H1 (cell line): Measurements from ENCODE around the gene TUBB1. TPM values are rescaled to one million over a fixed set of nuclear protein-coding genes. Genes with fewer than 3 reads are reported as not detected.

Experiments
- CTCF ChIA-PET: fragments of 300-600 bp; sonication (Branson Sonifier 250); formaldehyde crosslinking; loops from one replicate; lab custom pipeline; 2021; ENCODE audit not compliant: partially characterized antibody; lab: Charles Lee
- POLR2A ChIA-PET: fragments of 300-600 bp; sonication (Branson Sonifier 250); formaldehyde crosslinking; loops from one replicate; lab custom pipeline; 2021; ENCODE audit warnings: inconsistent platforms; ENCODE audit not compliant: partially characterized antibody; lab: Charles Lee
- DNase-seq, 2 experiments: peaks; one replicate each; pipeline versions ENCODE4 v3.0.0 to v3.0.0-alpha.2; 2010 to 2022; ENCODE audit warnings: low spot score in 2 of 2, low read depth in 1 of 2, mixed read lengths in 1 of 2
- FAIRE-seq: peaks from 2 replicates; lab custom pipeline; 2011; peaks lifted over from hg19 to GRCh38; lab: Jason Lieb, UNC
- H2AFZ ChIP-seq: 2 replicates; pipeline ENCODE4 v1.8.1; 2012; ENCODE audit warnings: low read length, inconsistent platforms
- H2AK5ac ChIP-seq: 2 replicates; pipeline ENCODE4 v1.6.1; 2013; ENCODE audit warnings: low read depth, low read length
- H2BK120ac ChIP-seq: replicated peaks from 2 replicates; pipeline ENCODE3; 2013; ENCODE audit warnings: low read depth, low read length, inconsistent platforms
- H2BK12ac ChIP-seq: 2 replicates; pipeline ENCODE4 v1.6.1; 2013; ENCODE audit warnings: low read depth, low read length
- H2BK15ac ChIP-seq: 2 replicates; pipeline ENCODE4 v1.6.1; 2013; ENCODE audit warnings: low read length
- H2BK20ac ChIP-seq: 2 replicates; pipeline ENCODE4 v1.6.1; 2013; ENCODE audit warnings: low read length
- H2BK5ac ChIP-seq: 2 replicates; pipeline ENCODE4 v1.6.1; 2013; ENCODE audit warnings: low read depth, low read length
- H3K14ac ChIP-seq: 2 replicates; pipeline ENCODE4 v1.6.1; 2013; ENCODE audit warnings: inconsistent platforms; ENCODE audit not compliant: insufficient read length
- H3K18ac ChIP-seq: 2 replicates; pipeline ENCODE4 v1.6.1; 2013; ENCODE audit warnings: low read length; ENCODE audit errors: extremely low read depth
- H3K23ac ChIP-seq: 2 replicates; pipeline ENCODE4 v1.6.1; 2013; ENCODE audit warnings: inconsistent platforms; ENCODE audit not compliant: insufficient read length
- H3K23me2 ChIP-seq: 2 replicates; pipeline ENCODE4 v1.6.1; 2013; ENCODE audit warnings: low read depth, low read length
- H3K27ac ChIP-seq: 2 replicates; pipeline ENCODE4 v1.6.1; 2011; ENCODE audit warnings: low read depth, low read length, inconsistent platforms
- H3K27me3 ChIP-seq, 4 experiments: replicated peaks in 1 of 4; 1 replicate in 1 of 4; 2 replicates in 3 of 4; pipeline versions ENCODE4 v1.6.1 to v1.8.1; 2011 to 2013; ENCODE audit warnings: low read length in 3 of 4, mild to moderate bottlenecking in 3 of 4, inconsistent platforms in 2 of 4, mixed read lengths in 2 of 4, moderate library complexity in 1 of 4; ENCODE audit not compliant: control insufficient read depth in 3 of 4, insufficient read depth in 3 of 4; ENCODE audit errors: extremely low read depth in 1 of 4
- H3K36me3 ChIP-seq, 4 experiments: 2 replicates each; pipeline versions ENCODE4 v1.6.1 to v1.8.1; 2011 to 2013; ENCODE audit warnings: mild to moderate bottlenecking in 4 of 4, low read length in 3 of 4, moderate library complexity in 2 of 4, control low read depth in 1 of 4, inconsistent platforms in 1 of 4; ENCODE audit not compliant: insufficient read depth in 4 of 4, control insufficient read depth in 2 of 4
- H3K4ac ChIP-seq: replicated peaks from 2 replicates; pipeline ENCODE3; 2013; ENCODE audit warnings: low read length, low read depth, mixed read lengths, inconsistent platforms; ENCODE audit not compliant: insufficient read length
- H3K4me1 ChIP-seq, 4 experiments: replicated peaks in 1 of 4; 1 replicate in 1 of 4; 2 replicates in 3 of 4; pipeline versions ENCODE4 v1.6.1 to v1.8.1; 2011 to 2013; ENCODE audit warnings: low read length in 3 of 4, inconsistent platforms in 2 of 4, mixed read lengths in 1 of 4; ENCODE audit not compliant: insufficient read depth in 4 of 4, control insufficient read depth in 3 of 4
- H3K4me2 ChIP-seq, 2 experiments: 2 replicates each; pipeline versions ENCODE4 v1.6.1 to v1.8.1; 2011 to 2013; ENCODE audit warnings: low read depth in 2 of 2, low read length in 2 of 2, control low read depth in 1 of 2, inconsistent platforms in 1 of 2, mild to moderate bottlenecking in 1 of 2; ENCODE audit not compliant: insufficient read depth in 1 of 2
- H3K4me3 ChIP-seq, 4 experiments: fragments of 200-600, 300-600 bp in 1 of 4; sonication (generic), shearing (Covaris generic), sonication (Bioruptor Twin) in 1 of 4; 2 replicates each; pipeline versions ENCODE4 v1.5.1 to v1.8.1; 2011 to 2016; ENCODE audit warnings: low read length in 4 of 4, low read depth in 3 of 4, control low read depth in 2 of 4, inconsistent platforms in 2 of 4, mild to moderate bottlenecking in 2 of 4, mixed read lengths in 1 of 4, moderate library complexity in 1 of 4; ENCODE audit not compliant: insufficient read depth in 2 of 4; ENCODE audit errors: extremely low read depth in 1 of 4
- H3K56ac ChIP-seq: replicated peaks from 2 replicates; pipeline ENCODE3; 2013; ENCODE audit warnings: low read depth, mild to moderate bottlenecking, mixed read lengths, low read length, inconsistent platforms; ENCODE audit not compliant: insufficient read length
- H3K79me1 ChIP-seq: 2 replicates; pipeline ENCODE4 v1.6.1; 2013; ENCODE audit warnings: low read depth, low read length, control low read depth
- H3K79me2 ChIP-seq, 2 experiments: 2 replicates each; pipeline versions ENCODE4 v1.6.1 to v1.8.1; 2012 to 2013; ENCODE audit warnings: low read length in 2 of 2, mild to moderate bottlenecking in 2 of 2, inconsistent platforms in 1 of 2; ENCODE audit not compliant: insufficient read depth in 2 of 2, control insufficient read depth in 1 of 2
- H3K9ac ChIP-seq, 4 experiments: replicated peaks in 1 of 4; 1 replicate in 1 of 4; 2 replicates in 3 of 4; pipeline versions ENCODE4 v1.6.1 to v1.8.1; 2011 to 2013; ENCODE audit warnings: low read depth in 3 of 4, low read length in 3 of 4, control low read depth in 2 of 4, mild to moderate bottlenecking in 2 of 4, moderate library complexity in 2 of 4, inconsistent platforms in 1 of 4; ENCODE audit errors: extremely low read depth in 1 of 4
- H3K9me3 ChIP-seq, 2 experiments: 2 replicates each; pipeline versions ENCODE4 v1.6.1 to v1.8.1; 2012 to 2013; ENCODE audit warnings: mild to moderate bottlenecking in 2 of 2, moderate library complexity in 2 of 2, control low read depth in 1 of 2, inconsistent platforms in 1 of 2, low read depth in 1 of 2, low read length in 1 of 2, mixed read lengths in 1 of 2; ENCODE audit not compliant: insufficient read depth in 2 of 2
- H4K20me1 ChIP-seq, 2 experiments: replicated peaks in 1 of 2; 2 replicates each; pipeline versions ENCODE3 to v1.8.1; 2011 to 2013; ENCODE audit warnings: inconsistent platforms in 2 of 2, low read length in 2 of 2, mild to moderate bottlenecking in 1 of 2; ENCODE audit not compliant: insufficient read depth in 2 of 2, control insufficient read depth in 1 of 2
- H4K5ac ChIP-seq: 2 replicates; pipeline ENCODE4 v1.6.1; 2013; ENCODE audit warnings: low read length, low read depth, mixed read lengths, inconsistent platforms; ENCODE audit not compliant: insufficient read length
- H4K8ac ChIP-seq: 2 replicates; pipeline ENCODE4 v1.8.0; 2013; ENCODE audit warnings: mild to moderate bottlenecking, moderate library complexity, low read length, inconsistent platforms; ENCODE audit not compliant: insufficient read depth; ENCODE audit errors: extremely low read depth
- H4K91ac ChIP-seq: replicated peaks from 2 replicates; pipeline ENCODE3; 2013; ENCODE audit warnings: low read length, mixed read lengths, inconsistent platforms; ENCODE audit not compliant: insufficient read length
- CBX8 ChIP-seq: fragments of 300-800, 300-1000 bp; sonication (generic); IDR thresholded peaks from 2 replicates; pipeline ENCODE4 v1.7.1; 2016; ENCODE audit warnings: low read depth, low read length, borderline replicate concordance
- WGBS, 2 experiments: shearing (Covaris generic) in 1 of 2; methylation state at CpG; one replicate each; pipeline versions ENCODE4 v1.1.6 to v1.1.7; 2013 to 2015; ENCODE audit warnings: low lambda C conversion rate in 2 of 2, mixed read lengths in 2 of 2, inconsistent platforms in 1 of 2, low coverage in 1 of 2, missing lambda C conversion rate in 1 of 2; ENCODE audit not compliant: insufficient replicate concordance in 2 of 2, insufficient coverage in 1 of 2, insufficient read length in 1 of 2; ENCODE audit errors: extremely low coverage in 1 of 2, missing lambda C conversion rate in 1 of 2; 5-methylcytosine and 5-hydroxymethylcytosine counted together
- polyA plus RNA-seq, 7 experiments: library from polyadenylated mRNA; depleted of rRNA in 3 of 7; stranded (reverse) in 5 of 7; unstranded in 2 of 7; fragments of >200 nt in 5 of 7; fragments of 200-250 nt in 2 of 7; gene quantifications; 1 replicate in 5 of 7; 2 replicates in 1 of 7; 4 replicates in 1 of 7; pipeline versions ENCODE4 v1.2.1 to v1.2.3, GENCODE V29; 2011 to 2013; ENCODE audit warnings: missing spikeins in 2 of 7, mixed read lengths in 2 of 7
- total RNA-seq: library from RNA; stranded (reverse); fragmentation: NEBNext Ultra II Directional; extraction: Animal tissue kit (Norgen Biotek cat#: 25700); gene quantifications from 2 replicates; pipeline ENCODE4 v1.2.1, GENCODE V29; 2021

TUBB1 gene
- total and polyA plus RNA-seq, 2 of the 8 experiments (the other 6 are each of a cell fraction or from before 2014, with no cell fraction given): not detected

GRCh38 chr20:59040667-59041066 is 21.4 kb downstream of the TUBB1 start:
- Histone ChIP-seq H2BK120ac (no peak overlapping the region), H3K4me2 (no peak overlapping the region), H4K20me1 (peaks cover 0 to 2% of the 10 kb centered on the region in 2 experiments), H3K23me2 (peaks cover 2% of the 10 kb centered on the region; the same call in 1 of the 2 replicates), H2BK12ac (no peak overlapping the region), H2BK5ac (no peak overlapping the region), H3K27ac (no peak overlapping the region), H3K36me3 (peaks cover 0 to 16% (median 4%) of the 10 kb centered on the region in 4 experiments; a peak in 4 of 8 replicates), H3K4me1 (peaks cover 0 to 4% (median 0%) of the 10 kb centered on the region in 4 experiments; a peak in 1 of 7 replicates), H3K9me3 (no peaks in the 10 kb centered on the region; a peak in 1 of 4 replicates), H3K18ac (no peak overlapping the region), H3K23ac (no peak overlapping the region), H3K79me2 (peaks cover 11 to 35% of the 10 kb centered on the region in 2 experiments; a peak in 3 of 4 replicates), H2AFZ (no peak overlapping the region), H2BK20ac (no peak overlapping the region), H3K79me1 (no peaks in the 10 kb centered on the region; the same call in 1 of the 2 replicates), H3K4ac (no peak overlapping the region), H3K56ac (no peak overlapping the region), H2BK15ac (no peak overlapping the region), H3K9ac (no peak overlapping the region), H3K4me3 (no peak overlapping the region; a peak in 1 of 8 replicates), H4K91ac (no peak overlapping the region), H4K5ac (no peak overlapping the region), H3K14ac (no peak overlapping the region), H3K27me3 (no peaks in the 10 kb centered on the region), H2AK5ac (no peak overlapping the region), H4K8ac (no peak overlapping the region)
- FAIRE-seq (no peak), DNase-seq (no peak)
- 84% methylated on average over 5 of the region's 5 CpGs; no CpG with 5 or more reads in 1 of the 2 experiments for WGBS, 2 experiments
- CTCF ChIA-PET: interaction anchor here (0.8 to 1.0 kb wide), 2 partner anchors 81 to 415 kb away, joined by 3 read pairs; no protein-coding TSS in a partner anchor
- POLR2A ChIA-PET: interaction anchor here (1.4 to 1.6 kb wide), 2 partner anchors 8 to 10 kb away, joined by 3 to 4 read pairs; partner anchors contain the start of gene ATP5F1E
- TF ChIP-seq CBX8: no peak
